Spleen (tissue), 11 donors: ENCODE results near the gene SPATC1L. TPM values are rescaled to one million over a fixed set of nuclear protein-coding genes. Genes with fewer than 3 reads are reported as not detected.
"Not testable (repeated sequence)": the region's sequence is repeated elsewhere in the genome, so short reads cannot be mapped to it uniquely, and the experiment has no call there.

Experiments used
- DNase-seq: peaks from one replicate; pipeline ENCODE4 v3.0.0-alpha.2; 2020
- H3K27ac ChIP-seq, 8 donors: fragments of 200-600 bp; sonication (generic) in 7 of 8; 1 replicate in 4 of 8; 2 replicates in 4 of 8; pipeline versions ENCODE4 v1.5.0 to v1.8.0; 2016 to 2021; ENCODE audit warnings: inconsistent platforms in 4 of 8, mild to moderate bottlenecking in 4 of 8, moderate library complexity in 1 of 8
- H3K27me3 ChIP-seq, 7 donors: fragments of 200-600 bp; sonication (generic) in 6 of 7; replicated peaks in 1 of 7; 1 replicate in 4 of 7; 2 replicates in 3 of 7; pipeline versions ENCODE4 v1.5.0 to v1.8.0; 2016 to 2021; ENCODE audit warnings: inconsistent platforms in 3 of 7, mild to moderate bottlenecking in 1 of 7
- H3K36me3 ChIP-seq, 6 donors: fragments of 200-600 bp; sonication (generic) in 5 of 6; 1 replicate in 4 of 6; 2 replicates in 2 of 6; pipeline versions ENCODE4 v1.5.0 to v1.8.0; 2016 to 2021; ENCODE audit warnings: inconsistent platforms in 2 of 6
- H3K4me1 ChIP-seq, 6 donors: fragments of 200-600 bp; sonication (generic) in 5 of 6; 1 replicate in 3 of 6; 2 replicates in 3 of 6; pipeline versions ENCODE4 v1.5.0 to v1.8.0; 2016 to 2021; ENCODE audit warnings: inconsistent platforms in 3 of 6
- H3K4me3 ChIP-seq, 8 donors: fragments of 200-600 bp; sonication (generic) in 7 of 8; 1 replicate in 4 of 8; 2 replicates in 4 of 8; pipeline versions ENCODE4 v1.5.0 to v1.8.0; 2016 to 2021; ENCODE audit warnings: inconsistent platforms in 4 of 8, mild to moderate bottlenecking in 4 of 8, moderate library complexity in 2 of 8
- H3K9me3 ChIP-seq, 8 donors: fragments of 200-600 bp; sonication (generic) in 7 of 8; 1 replicate in 4 of 8; 2 replicates in 4 of 8; pipeline versions ENCODE4 v1.5.0 to v1.8.0; 2016 to 2021; ENCODE audit warnings: inconsistent platforms in 4 of 8
- CTCF ChIP-seq, 11 experiments: fragments of 200-600 bp in 7 of 11; fragments of 450-650 bp in 4 of 11; sonication (generic) in 4 of 11; IDR thresholded peaks in 8 of 11; conservative IDR thresholded peaks in 3 of 11; 1 replicate in 7 of 11; 2 replicates in 4 of 11; pipeline versions ENCODE4 v1.4.0 to v1.8.0; 2016 to 2021; ENCODE audit warnings: antibody characterized with exemption in 11 of 11, inconsistent platforms in 4 of 11, mild to moderate bottlenecking in 1 of 11
- POLR2A ChIP-seq, 3 donors: fragments of 450-650 bp; IDR thresholded peaks; one replicate each; pipeline ENCODE4 v1.5.1; 2017; ENCODE audit warnings: antibody characterized with exemption in 3 of 3, mild to moderate bottlenecking in 1 of 3
- POLR2AphosphoS5 ChIP-seq, 3 donors: sonication (generic); formaldehyde crosslinking; IDR thresholded peaks; one replicate each; pipeline ENCODE4 v1.5.1; 2017; ENCODE audit warnings: antibody characterized with exemption in 3 of 3
- WGBS, 5 donors: extraction: QIAGEN DNeasy Blood & Tissue Kit in 3 of 5; methylation state at CpG; one replicate each; pipeline versions ENCODE4 v1.1.5 to v1.1.7; 2013 to 2018; 5-methylcytosine and 5-hydroxymethylcytosine counted together
- intact Hi-C: fragments of 100-400 bp; cut with DNase I; formaldehyde crosslinking; loops from one replicate; pipeline ENCODE4 v1.15.0; 2023; ENCODE audit warnings: low total_unique reads
- polyA plus RNA-seq, 3 donors: library from polyadenylated mRNA; stranded (reverse); fragments of 200-250 nt; gene quantifications; one replicate each; pipeline ENCODE4 v1.2.1, GENCODE V29; 2013
- total RNA-seq, 7 donors: library from RNA; depleted of rRNA in 3 of 7; stranded (reverse); fragments of >200 nt in 3 of 7; fragmentation: NEBNext Ultra II Directional in 4 of 7; extraction: Animal tissue kit (Norgen Biotek cat#: 25700) in 4 of 7; gene quantifications; one replicate each; pipeline versions ENCODE4 v1.1.0 to v1.2.1, GENCODE V29; 2016 to 2021
- donor health status: healthy with polysubstance abuse.
- donor health status: DM: no; HTN: no; CAD: no; lungs with moderate emphysema.
- donor health status: DM: no; HTN: no; CAD: no.
- donor health status: Bipolar disorder and iron deficiency.
- donor health status: healthy.
- donor health status: DM: no; HTN: no; CAD: no.
- donor health status: DM: yes; HTN: yes; CAD: no.

The SPATC1L gene
- total and polyA plus RNA-seq, 10 donors = 4.4 to 13.4 (median 9.8) TPM

GRCh38 chr21:46202592-46203202, 18.4 kb upstream of the SPATC1L start:
- no peaks in the 10 kb centered on the region for H3K4me1 ChIP-seq
- peak overlapping the region in 1 of 8 donors; percentile 4 for H3K27ac ChIP-seq
- DNase-seq = peak; percentile 50
- intact Hi-C loops = no loop called here
- WGBS, 5 donors = 82 to 94% (median 87%) methylated on average over 6 of the region's 6 CpGs
- H3K4me3 ChIP-seq = no peak overlapping the region
- H3K36me3 ChIP-seq = peaks cover 0 to 75% (median 46%) of the 10 kb centered on the region in 6 donors
- H3K27me3 ChIP-seq = no peaks in the 10 kb centered on the region
- no peaks in the 10 kb centered on the region for H3K9me3 ChIP-seq
- TF ChIP-seq CTCF (IDR thresholded peaks at IDR 0.05 in 8 of 11, conservative IDR thresholded peaks at IDR 0.05 in 3 of 11) (no peak), POLR2AphosphoS5 (IDR thresholded peaks at IDR 0.05) (no peak), POLR2A (IDR thresholded peaks at IDR 0.05) (no peak)

GRCh38 chr21:46200877-46201803, 16.9 kb upstream of the SPATC1L start:
- H3K27me3 ChIP-seq, H3K27ac ChIP-seq, H3K4me1 ChIP-seq, DNase-seq, intact Hi-C loops, H3K4me3 ChIP-seq, H3K9me3 ChIP-seq: not testable (repeated sequence)
- H3K36me3 ChIP-seq = peaks cover 0 to 74% (median 41%) of the 10 kb centered on the region in 6 donors
- 90 to 98% (median 94%) methylated on average over 2 to 3 of the region's 8 CpGs for WGBS, 5 donors

- no peaks in the 10 kb centered on the region for H3K27me3 ChIP-seq
- H3K36me3 ChIP-seq = peaks cover 0 to 74% (median 37%) of the 10 kb centered on the region in 6 donors
- H3K9me3 ChIP-seq = no peaks in the 10 kb centered on the region
- H3K27ac ChIP-seq = no peak overlapping the region
- intact Hi-C loops = no loop called here
- no peaks in the 10 kb centered on the region for H3K4me1 ChIP-seq
- H3K4me3 ChIP-seq = no peak overlapping the region
- no peak for DNase-seq
- TF ChIP-seq POLR2AphosphoS5 (IDR thresholded peaks at IDR 0.05) = no peak
- TF ChIP-seq POLR2A (IDR thresholded peaks at IDR 0.05) = no peak
- TF ChIP-seq CTCF (IDR thresholded peaks at IDR 0.05 in 8 of 11, conservative IDR thresholded peaks at IDR 0.05 in 3 of 11) = no peak
- WGBS, 5 donors = 74 to 86% (median 83%) methylated on average over 13 of the region's 13 CpGs
Observed at GRCh38 chr21:46199436-46200373, 15.4 kb upstream of the SPATC1L start.

- Histone ChIP-seq H3K36me3 (peaks cover 0 to 79% (median 48%) of the 10 kb centered on the region in 6 donors), H3K27me3 (no peaks in the 10 kb centered on the region), H3K27ac (no peak overlapping the region), H3K4me1 (no peaks in the 10 kb centered on the region), H3K4me3 (no peak overlapping the region), H3K9me3 (no peaks in the 10 kb centered on the region)
- 88 to 94% (median 92%) methylated on average over 17 to 20 of the region's 20 CpGs for WGBS, 5 donors
- intact Hi-C loops = no loop called here
- TF ChIP-seq POLR2AphosphoS5 (IDR thresholded peaks at IDR 0.05) = no peak
- no peak for TF ChIP-seq CTCF (IDR thresholded peaks at IDR 0.05 in 8 of 11, conservative IDR thresholded peaks at IDR 0.05 in 3 of 11)
- no peak for TF ChIP-seq POLR2A (IDR thresholded peaks at IDR 0.05)
- peak; percentile 39 for DNase-seq
Observed at GRCh38 chr21:46196733-46197132, 12.5 kb upstream of the SPATC1L start.
